Hepatocyte (in vitro differentiated cells): ENCODE results near the gene BCL11A. TPM values are rescaled to one million over a fixed set of nuclear protein-coding genes. Genes with fewer than 3 reads are reported as not detected.
A peak's percentile ranks its signal among the peaks of the same experiment; 100 is the strongest.

ENCODE experiments used
- DNase-seq: peaks from one replicate; pipeline ENCODE4 v3.0.0-alpha.2; 2016; ENCODE audit warnings: low spot score
- H2AFZ ChIP-seq: fragments of 200-600 bp; sonication (generic); 2 replicates; pipeline ENCODE4 v1.6.0; 2016; ENCODE audit warnings: antibody characterized with exemption, mild to moderate bottlenecking
- H3K27ac ChIP-seq: fragments of 200-600 bp; sonication (generic); 2 replicates; pipeline ENCODE4 v1.5.1; 2016; ENCODE audit warnings: mild to moderate bottlenecking
- H3K27me3 ChIP-seq: fragments of 200-600 bp; sonication (generic); 2 replicates; pipeline ENCODE4 v1.6.1; 2016
- H3K36me3 ChIP-seq: fragments of 200-600 bp; sonication (generic); replicated peaks from 2 replicates; pipeline ENCODE4 v1.5.1; 2016; ENCODE audit warnings: low read depth; ENCODE audit not compliant: insufficient read depth
- H3K4me1 ChIP-seq: fragments of 200-600 bp; sonication (generic); 2 replicates; pipeline ENCODE4 v1.5.1; 2016; ENCODE audit warnings: mild to moderate bottlenecking, moderate library complexity; ENCODE audit not compliant: insufficient read depth
- H3K4me2 ChIP-seq: fragments of 200-600 bp; sonication (generic); 2 replicates; pipeline ENCODE4 v1.6.0; 2016
- H3K4me3 ChIP-seq: fragments of 200-600 bp; sonication (generic); 2 replicates; pipeline ENCODE4 v1.5.1; 2016; ENCODE audit warnings: mild to moderate bottlenecking
- H3K79me2 ChIP-seq: fragments of 200-600 bp; sonication (generic); 2 replicates; pipeline ENCODE4 v1.6.0; 2017; ENCODE audit warnings: mild to moderate bottlenecking
- H3K9me2 ChIP-seq: fragments of 200-600 bp; sonication (generic); replicated peaks from 2 replicates; pipeline ENCODE4 v1.6.0; 2017; ENCODE audit warnings: mild to moderate bottlenecking; ENCODE audit not compliant: insufficient read depth
- H3K9me3 ChIP-seq: fragments of 200-600 bp; sonication (generic); 2 replicates; pipeline ENCODE4 v1.5.1; 2016; ENCODE audit warnings: low read depth, mild to moderate bottlenecking
- H4K20me1 ChIP-seq: fragments of 200-600 bp; sonication (generic); 2 replicates; pipeline ENCODE4 v1.6.0; 2016; ENCODE audit warnings: mild to moderate bottlenecking; ENCODE audit not compliant: insufficient read depth, poor library complexity, severe bottlenecking
- CTCF ChIP-seq: fragments of 200-600 bp; sonication (generic); IDR thresholded peaks from 2 replicates; pipeline ENCODE4 v1.5.1; 2016; ENCODE audit warnings: antibody characterized with exemption, mild to moderate bottlenecking; ENCODE audit not compliant: poor library complexity
- EZH2 ChIP-seq: fragments of 200-600 bp; sonication (generic); IDR thresholded peaks from 2 replicates; pipeline ENCODE4 v1.6.1; 2016; ENCODE audit warnings: antibody characterized with exemption, mild to moderate bottlenecking, borderline replicate concordance
- EZH2phosphoT487 ChIP-seq: fragments of 200-600 bp; sonication (generic); IDR thresholded peaks from one replicate; pipeline ENCODE4 v1.6.1; 2018; ENCODE audit warnings: antibody characterized with exemption, mild to moderate bottlenecking, low read depth, moderate library complexity; ENCODE audit not compliant: unreplicated experiment, severe bottlenecking
- WGBS: methylation state at CpG from one replicate; pipeline ENCODE4 v1.1.6; 2016; ENCODE audit warnings: low lambda C conversion rate; ENCODE audit errors: missing lambda C conversion rate; 5-methylcytosine and 5-hydroxymethylcytosine counted together
- polyA plus RNA-seq: library from polyadenylated mRNA; unstranded; fragments of >200 nt; fragmentation: Nextera tagmentation; extraction: Ambion mirVana; gene quantifications from 2 replicates; pipeline ENCODE4 v1.2.1, GENCODE V29; 2016
- total RNA-seq: library from RNA; depleted of rRNA; stranded (reverse); fragments of >200 nt; gene quantifications from 2 replicates; pipeline ENCODE4 v1.2.3, GENCODE V29; 2014

The BCL11A gene
- total and polyA plus RNA-seq, 2 experiments from 2014 or later: 14.4 to 22.6 TPM

GRCh38 chr2:60415814-60416213 lies 137.6 kb downstream of the BCL11A start:
- Histone ChIP-seq H3K9me3 (no peaks in the 10 kb centered on the region), H3K4me3 (no peak overlapping the region), H3K27ac (no peak overlapping the region), H2AFZ (no peak overlapping the region), H3K79me2 (no peaks in the 10 kb centered on the region), H3K4me1 (peaks cover 13% of the 10 kb centered on the region), H3K9me2 (no peaks in the 10 kb centered on the region), H3K36me3 (no peaks in the 10 kb centered on the region), H4K20me1 (no peaks in the 10 kb centered on the region), H3K27me3 (no peaks in the 10 kb centered on the region), H3K4me2 (peak overlapping the region; percentile 15)
- TF ChIP-seq EZH2 (no peak), EZH2phosphoT487 (no peak), CTCF (no peak)
- DNase-seq: no peak

GRCh38 chr2:60414495-60415138 lies 138.8 kb downstream of the BCL11A start:
- 96% methylated on average over 2 of the region's 2 CpGs for WGBS
- H3K36me3 ChIP-seq: no peaks in the 10 kb centered on the region
- H3K27ac ChIP-seq: no peak overlapping the region
- H3K9me3 ChIP-seq: no peaks in the 10 kb centered on the region
- no peaks in the 10 kb centered on the region for H3K9me2 ChIP-seq
- H4K20me1 ChIP-seq: no peaks in the 10 kb centered on the region
- H3K4me3 ChIP-seq: no peak overlapping the region
- no peak for TF ChIP-seq EZH2phosphoT487
- TF ChIP-seq CTCF: no peak
- no peak for TF ChIP-seq EZH2
- DNase-seq: no peak
- no peaks in the 10 kb centered on the region for H3K27me3 ChIP-seq
- H3K4me1 ChIP-seq: peaks cover 16% of the 10 kb centered on the region
- H3K79me2 ChIP-seq: no peaks in the 10 kb centered on the region
- no peak overlapping the region for H3K4me2 ChIP-seq
- no peak overlapping the region for H2AFZ ChIP-seq

GRCh38 chr2:60413814-60414168 lies 139.7 kb downstream of the BCL11A start:
- Histone ChIP-seq H3K4me2 (no peak overlapping the region), H2AFZ (no peak overlapping the region), H3K9me3 (no peaks in the 10 kb centered on the region), H3K27me3 (no peaks in the 10 kb centered on the region), H3K79me2 (no peaks in the 10 kb centered on the region), H3K4me3 (no peak overlapping the region), H3K27ac (no peak overlapping the region), H3K36me3 (no peaks in the 10 kb centered on the region), H3K9me2 (no peaks in the 10 kb centered on the region), H3K4me1 (peaks cover 16% of the 10 kb centered on the region), H4K20me1 (no peaks in the 10 kb centered on the region)
- TF ChIP-seq EZH2 (no peak), EZH2phosphoT487 (no peak), CTCF (no peak)
- DNase-seq: no peak
- 87% methylated on average over 6 of the region's 6 CpGs for WGBS
